NCI-H748 (cell line): ENCODE measurements around the gene UBE2G1.
"Not testable (repeated sequence)": the region's sequence is repeated elsewhere in the genome, so short reads cannot be mapped to it uniquely, and the experiment has no call there.

ENCODE experiments used
- DNase-seq: peaks from one replicate; lab custom pipeline; 2025; ENCODE audit not compliant: unreplicated experiment; lab: John Stamatoyannopoulos, UW

UBE2G1 gene

GRCh38 chr17:4375796-4376440 lies 9.4 kb upstream of the UBE2G1 start:
- DNase-seq, result not testable (repeated sequence)

DNA sequence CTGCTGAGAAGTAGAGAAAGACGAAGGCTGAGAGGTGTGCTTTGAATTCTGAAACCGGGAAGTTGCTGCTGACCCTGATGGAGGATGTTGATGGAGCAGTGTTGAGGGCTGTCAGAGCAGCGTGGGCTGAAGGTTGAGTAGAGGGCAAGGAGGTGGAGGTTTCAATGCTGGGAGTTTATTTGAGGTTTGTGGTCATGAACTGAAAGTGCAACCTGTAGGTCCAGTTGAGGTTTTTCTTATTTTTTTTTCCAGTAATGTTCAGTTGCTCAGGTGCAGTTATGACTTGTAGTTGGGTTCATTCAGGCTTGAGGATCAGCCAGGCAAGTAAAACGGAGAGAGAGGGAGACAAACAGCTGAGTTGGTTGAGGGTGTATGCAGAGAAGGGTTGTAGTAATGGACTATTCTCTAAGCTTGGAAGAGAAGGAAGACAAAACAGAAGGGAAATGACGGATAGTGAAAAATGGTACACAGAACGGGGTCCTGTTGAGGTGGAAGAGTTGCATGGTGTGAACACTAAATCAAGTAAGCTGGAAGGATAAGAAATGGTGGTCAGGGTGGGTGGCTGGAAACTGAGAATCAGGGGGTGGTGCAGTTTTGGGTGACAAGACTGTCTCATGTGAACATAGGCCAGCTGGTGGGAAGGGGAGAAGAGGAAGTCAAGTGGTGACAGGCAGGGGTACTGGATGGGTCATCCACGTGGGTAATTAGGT lies 8.7 kb upstream of the UBE2G1 start:
- no peak for DNase-seq

DNA sequence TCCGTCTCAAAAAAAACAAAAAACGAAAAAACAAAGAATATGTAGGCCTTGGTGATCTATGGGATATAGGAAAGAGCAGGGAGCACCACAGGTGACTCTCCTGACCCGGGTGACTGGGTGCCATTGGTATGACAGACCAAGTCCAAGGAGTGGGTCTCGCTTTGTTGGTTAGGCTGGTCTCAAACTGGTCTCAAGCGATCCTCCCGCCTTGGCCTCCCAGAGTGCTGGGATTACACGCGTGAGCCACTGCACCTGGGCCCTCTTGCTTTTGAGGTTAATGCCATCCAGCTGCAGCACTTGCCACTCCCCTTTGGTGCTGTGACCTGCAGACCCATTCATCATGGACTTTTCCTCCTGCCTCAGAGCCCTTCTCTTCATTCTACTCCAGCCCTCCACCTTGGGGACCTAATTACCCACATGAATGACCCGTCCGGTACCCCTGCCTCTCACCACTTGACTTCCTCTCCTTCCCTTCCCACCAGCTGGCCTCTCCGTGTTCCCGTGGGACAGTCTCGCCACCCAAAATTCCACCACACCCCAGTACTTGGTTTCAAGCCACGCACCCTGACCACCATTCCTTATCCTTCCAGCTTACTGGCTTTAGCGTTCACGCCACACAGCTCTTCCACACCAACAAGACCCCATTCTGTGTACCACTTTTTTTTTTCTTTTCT lies 3.2 kb upstream of the UBE2G1 start:
- no peak for DNase-seq

GRCh38 chr17:4368341-4368740 lies 1.9 kb upstream of the UBE2G1 start:
- no peak for DNase-seq

DNA sequence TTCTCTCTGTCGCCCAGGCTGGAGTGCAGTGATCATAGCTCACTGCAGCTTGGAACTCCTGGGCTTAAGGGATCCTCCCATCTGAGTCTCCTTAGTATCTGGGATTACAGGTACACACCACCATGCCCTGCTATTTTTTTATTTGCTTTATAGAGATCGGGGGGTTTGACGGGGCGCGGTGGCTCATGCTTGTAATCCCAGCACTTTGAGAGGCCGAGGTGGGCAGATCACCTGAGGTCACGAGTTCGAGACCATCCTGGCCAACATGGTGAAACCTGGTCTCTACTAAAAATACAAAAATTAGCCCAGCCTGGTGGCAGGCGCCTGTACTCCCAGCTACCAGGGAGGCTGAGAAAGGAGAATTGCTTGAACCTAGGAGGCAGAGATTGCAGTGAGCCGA lies 702 bp upstream of the UBE2G1 start:
- not testable (repeated sequence) for DNase-seq

DNA sequence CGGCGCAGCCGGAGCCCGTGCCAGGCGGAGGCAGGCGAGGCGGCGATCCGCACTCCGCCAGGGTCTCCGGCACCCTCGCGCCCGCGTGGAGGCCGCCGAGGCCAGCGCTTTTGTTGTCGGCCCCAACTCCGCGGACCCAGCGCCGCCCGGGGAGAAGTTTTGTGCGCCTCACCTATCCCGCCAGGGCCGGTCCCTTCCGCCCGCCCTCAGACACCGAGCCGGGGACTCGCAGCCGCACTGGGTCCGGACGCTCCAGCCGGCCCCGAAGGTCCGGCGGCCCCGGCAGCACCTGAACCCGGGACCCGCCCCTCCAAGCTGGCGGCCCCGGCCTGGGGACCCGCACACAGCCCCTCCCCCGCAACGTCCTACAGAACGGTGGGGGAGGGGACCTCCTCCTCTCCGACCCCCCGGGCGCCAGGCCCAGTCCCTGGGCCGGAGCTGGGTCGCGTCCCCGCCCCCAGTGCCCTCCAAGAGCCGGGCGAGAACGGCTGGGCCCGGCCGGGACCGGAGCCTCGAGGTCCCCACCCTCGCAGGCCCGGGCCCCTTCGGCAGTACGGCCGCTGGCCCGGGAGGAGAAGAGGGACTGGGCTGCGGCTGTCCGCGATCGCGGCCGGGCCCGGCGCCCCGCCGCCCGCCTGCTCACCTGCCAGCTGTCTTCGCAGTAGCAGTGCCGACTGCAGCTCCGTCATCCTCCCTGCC lies 698 bp downstream of the UBE2G1 start:
- DNase-seq, result peak; percentile 66

DNA sequence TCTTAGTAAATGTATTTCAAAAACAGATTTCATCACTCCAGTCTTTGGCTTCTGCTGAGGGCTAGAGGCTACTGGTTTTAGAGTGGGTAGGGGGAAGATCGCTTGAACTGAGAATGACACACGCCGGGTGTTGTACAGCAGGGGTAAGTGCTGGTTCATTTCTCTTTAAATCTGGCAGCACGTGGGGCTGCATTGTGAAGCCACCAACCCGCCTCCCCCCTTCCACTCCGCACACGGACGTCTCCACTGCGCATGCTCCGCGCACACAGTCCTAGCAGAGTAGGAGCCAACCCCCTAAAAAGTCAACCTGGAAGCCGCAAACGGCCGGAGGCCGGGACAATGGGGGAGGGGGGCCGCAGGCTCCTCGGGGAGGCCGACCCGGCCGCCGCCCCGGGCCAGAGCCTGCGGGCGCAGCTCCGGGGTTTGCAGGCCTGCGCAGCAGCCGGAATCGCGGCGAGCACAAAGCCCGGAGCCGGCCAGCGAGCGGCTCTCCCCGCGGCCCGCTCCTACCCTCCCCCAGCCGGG lies 1.3 kb downstream of the UBE2G1 start:
- DNase-seq, result peak; percentile 94

DNA sequence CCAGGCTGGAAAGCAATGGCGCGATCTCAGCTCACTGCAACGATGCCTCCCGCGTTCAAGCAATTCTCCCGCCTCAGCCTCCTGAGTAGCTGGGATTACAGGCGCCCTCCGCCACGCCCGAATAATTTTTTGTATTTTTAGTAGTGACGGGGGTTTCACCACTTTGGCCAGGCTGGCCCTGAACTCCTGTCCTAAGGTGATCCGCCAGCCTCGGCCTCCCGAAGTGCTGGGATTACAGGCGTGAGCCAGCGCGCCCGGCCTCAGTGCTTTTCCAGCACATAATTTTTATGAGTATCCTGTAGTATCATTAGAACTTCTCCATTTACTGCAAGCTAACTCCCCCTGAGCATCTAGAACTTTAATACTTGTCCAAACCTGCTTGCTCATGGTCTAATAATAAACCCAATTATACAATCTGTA lies 1.8 kb downstream of the UBE2G1 start:
- peak; percentile 27 for DNase-seq

- DNase-seq, result peak; percentile 41
These were observed 4.3 kb downstream of the UBE2G1 start for GRCh38 chr17:4362141-4362540.

- DNase-seq, result no peak
These were observed 8.3 kb downstream of the UBE2G1 start for GRCh38 chr17:4358154-4358553.

DNA sequence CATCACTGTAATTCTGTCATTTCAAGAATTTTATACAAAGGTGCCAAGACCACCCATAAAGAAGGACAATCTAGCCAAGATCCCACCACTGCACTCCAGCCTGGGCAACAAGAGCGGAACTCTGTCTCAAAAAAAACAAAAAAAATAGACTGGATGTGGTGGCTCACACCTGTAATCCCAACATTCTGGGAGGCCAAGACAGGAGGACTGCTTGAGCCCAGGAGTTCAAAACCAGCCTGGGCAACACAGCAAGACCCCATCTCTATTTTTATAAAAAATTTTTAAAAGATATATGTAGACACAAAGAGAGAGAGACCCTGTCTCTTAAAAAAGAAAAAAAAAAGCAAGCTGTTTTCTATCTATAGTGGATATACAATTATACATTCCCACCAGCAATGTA lies 8.8 kb downstream of the UBE2G1 start:
- no peak for DNase-seq

DNA sequence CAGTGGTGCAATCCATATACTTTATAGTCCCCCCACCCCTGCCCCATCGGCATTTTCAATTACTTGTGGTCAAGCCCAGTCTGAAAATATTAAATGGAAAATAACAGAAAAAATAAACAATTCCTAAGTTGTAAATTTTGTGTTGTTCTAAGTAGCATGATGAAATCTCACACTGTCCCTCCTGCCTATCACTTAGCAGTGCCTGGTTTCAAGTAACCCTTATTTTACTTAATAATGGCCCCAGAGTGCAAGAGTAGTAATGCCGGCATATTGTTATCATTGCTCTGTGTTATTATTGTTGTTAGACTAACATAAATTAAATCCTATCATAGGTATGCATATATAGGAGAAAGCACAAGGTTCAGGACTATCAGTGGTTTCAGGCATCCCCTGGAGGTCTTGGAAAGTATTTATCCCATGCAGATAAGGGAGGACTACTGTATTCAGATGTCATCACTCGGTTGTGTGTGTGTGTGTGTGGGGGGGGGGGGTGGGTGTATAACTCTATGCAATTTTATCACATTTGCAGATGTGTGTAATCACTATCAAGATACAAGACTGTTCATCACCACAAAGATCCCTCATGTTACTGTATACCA lies 9.3 kb downstream of the UBE2G1 start:
- DNase-seq, result no peak

GRCh38 chr17:4354862-4355514 lies 11.5 kb downstream of the UBE2G1 start:
- no peak for DNase-seq

GRCh38 chr17:4354206-4354605 lies 12.3 kb downstream of the UBE2G1 start:
- DNase-seq, result no peak

GRCh38 chr17:4350214-4350613 lies 16.3 kb downstream of the UBE2G1 start:
- DNase-seq, result not testable (repeated sequence)

DNA sequence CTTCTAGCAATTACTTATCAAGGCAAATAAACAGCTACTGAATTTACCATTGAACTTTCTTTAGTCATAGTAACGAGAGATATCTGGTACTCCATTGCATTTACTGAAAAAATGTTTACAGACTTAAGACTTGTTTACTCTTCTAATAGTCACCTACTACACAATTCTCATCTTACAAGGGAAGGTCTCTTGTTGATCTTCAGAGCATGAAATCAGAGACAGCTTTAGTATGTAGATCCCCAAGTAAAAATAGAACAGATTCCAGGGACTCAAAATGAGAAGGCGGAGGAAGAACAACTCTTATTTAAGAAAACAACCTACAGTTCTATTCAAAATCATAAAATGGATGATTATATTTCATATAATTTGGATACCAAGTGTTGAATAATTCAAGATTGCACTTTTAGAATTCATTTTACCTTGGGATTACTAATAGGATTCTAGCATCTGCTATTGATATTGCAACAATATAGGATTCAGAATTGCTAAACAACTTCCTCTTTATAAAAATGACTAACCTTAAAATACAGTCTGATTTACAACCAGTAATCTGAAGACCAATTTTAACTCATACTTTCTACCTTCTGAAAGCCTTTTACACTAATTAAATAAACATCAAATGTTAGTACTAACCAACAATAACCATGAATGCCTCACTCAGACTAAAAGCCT lies 20.8 kb downstream of the UBE2G1 start:
- no peak for DNase-seq

DNA sequence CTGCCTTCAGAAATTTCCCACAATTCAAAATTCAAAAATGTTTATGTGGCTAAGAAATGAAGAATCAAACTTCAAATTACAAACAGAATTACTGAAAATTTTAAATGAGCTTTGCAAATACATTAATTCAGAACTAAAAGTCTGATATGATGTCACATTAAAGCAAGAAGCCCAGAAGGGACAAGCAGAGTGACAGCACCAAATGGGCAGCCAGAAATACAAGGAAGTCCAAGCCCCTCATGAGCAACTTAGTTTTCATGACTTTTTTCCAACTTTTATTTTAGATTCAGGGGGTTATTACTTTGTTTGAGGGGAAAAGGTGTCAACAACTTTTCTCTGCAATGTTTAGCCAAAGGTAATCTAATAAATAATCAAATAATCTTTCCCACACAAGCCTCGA lies 21.5 kb downstream of the UBE2G1 start:
- DNase-seq, result no peak

DNA sequence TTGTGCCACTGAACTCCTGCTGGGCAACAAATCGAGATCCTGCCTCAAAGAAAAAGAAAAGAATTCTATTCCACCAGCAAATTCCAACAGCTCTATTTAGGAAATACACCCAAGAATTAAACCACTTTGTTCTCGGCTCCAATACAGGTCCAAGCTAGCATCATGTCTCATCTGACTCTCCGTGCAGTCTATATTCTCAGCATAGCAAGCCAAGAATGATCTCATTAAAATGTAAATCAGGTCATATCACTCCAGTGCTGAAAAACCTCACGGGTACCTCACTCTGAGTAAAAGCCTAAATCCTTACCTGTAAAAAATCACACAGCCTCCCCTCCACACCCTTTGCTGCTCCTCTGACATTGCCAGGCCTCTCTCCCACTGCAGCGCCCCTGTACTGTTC lies 23.9 kb downstream of the UBE2G1 start:
- DNase-seq, result no peak

DNA sequence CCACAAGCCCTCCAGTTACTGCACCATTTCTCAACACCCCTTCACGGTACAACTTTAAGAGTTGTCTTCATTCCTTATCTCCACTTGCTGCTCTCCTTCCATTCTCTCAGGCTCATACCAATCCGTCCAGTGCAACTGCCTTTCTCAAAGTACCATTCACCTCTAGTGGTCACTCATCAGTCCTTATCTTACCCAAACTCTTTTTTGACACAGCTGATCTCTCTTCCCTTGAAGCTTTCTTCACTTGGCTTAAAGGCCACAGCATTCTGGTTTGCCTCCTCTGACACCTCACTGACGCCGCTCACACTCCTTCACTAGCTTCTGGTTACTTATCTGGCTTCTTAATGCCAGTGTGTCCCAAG lies 24.9 kb downstream of the UBE2G1 start:
- no peak for DNase-seq
